NCI-H146 treated with DMSO at 0.1 percent for 48 hours (cell line): ENCODE measurements around the gene LSM2.

Source experiments
- DNase-seq: peaks from one replicate; lab custom pipeline; 2025; ENCODE audit not compliant: unreplicated experiment; lab: John Stamatoyannopoulos, UW

LSM2 gene

DNA sequence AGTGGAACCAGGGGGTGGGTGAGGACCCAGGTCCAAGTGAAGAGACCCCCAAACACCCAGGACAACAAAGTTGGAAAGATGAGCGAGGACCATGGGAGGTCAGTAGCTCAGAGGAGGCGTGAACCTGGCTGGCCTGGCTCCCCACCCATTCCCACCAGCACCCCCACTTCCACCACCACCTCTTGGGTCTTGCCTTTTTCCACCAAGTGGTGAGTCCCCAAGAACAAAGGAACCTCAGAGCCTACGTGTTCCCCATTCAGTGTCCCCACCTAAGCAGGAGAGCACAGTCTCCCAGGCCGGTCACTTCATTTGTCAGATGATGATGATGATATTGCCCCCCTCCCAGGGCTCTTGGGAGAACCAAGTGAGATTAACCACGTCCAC, 29.1 kb downstream of the LSM2 start:
- DNase-seq, result no peak

- peak; percentile 50 for DNase-seq
Measured at GRCh38 chr6:31776989-31777666, 29.6 kb downstream of the LSM2 start, which contains the start of gene VWA7. Gene VWA7 (minus strand): TSS chr6:31777328. CDS start chr6:31776779, 549 bp downstream.

GRCh38 chr6:31776485-31776988, 30.2 kb downstream of the LSM2 start:
- DNase-seq, result peak; percentile 36

- no peak for DNase-seq
Measured at GRCh38 chr6:31775633-31776484, 30.9 kb downstream of the LSM2 start.

DNA sequence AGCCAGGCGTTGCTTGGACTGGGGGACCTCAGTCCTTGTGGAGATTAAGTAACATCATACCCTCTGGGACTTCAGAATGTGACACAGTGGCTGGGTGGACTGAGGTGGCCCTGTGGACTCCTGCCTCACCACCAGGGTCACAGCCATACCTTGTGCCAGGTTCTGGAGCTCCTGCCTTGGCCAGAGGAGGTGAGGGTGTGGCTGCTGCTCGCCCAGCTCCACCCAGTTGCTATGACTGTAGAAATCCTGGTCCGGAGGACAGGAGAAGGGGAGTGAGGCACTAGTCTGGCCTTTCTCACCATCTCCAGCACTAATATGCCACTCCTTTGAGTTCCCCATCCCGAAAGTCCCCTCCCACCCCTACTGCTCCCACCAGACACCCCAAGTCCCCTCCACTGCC, 31.6 kb downstream of the LSM2 start:
- DNase-seq, result no peak

DNA sequence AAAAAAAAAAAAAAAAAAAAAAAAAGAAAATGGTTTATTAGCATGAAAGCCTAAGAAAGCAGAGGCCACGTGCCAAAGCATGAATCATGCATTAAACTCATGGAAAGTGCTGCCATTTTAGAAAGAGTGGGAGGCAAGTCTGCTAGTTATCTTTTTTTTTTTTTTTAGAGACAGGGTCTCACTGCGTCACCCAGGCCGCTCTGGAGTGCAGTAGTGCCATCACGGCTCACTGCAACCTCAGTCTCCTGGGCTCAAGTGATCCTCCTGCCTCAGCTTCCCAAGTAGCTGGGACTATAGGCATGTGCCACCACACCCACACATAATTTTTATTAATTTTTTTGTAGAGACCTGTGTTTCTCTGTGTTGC, 34.8 kb downstream of the LSM2 start:
- DNase-seq, result no peak

DNA sequence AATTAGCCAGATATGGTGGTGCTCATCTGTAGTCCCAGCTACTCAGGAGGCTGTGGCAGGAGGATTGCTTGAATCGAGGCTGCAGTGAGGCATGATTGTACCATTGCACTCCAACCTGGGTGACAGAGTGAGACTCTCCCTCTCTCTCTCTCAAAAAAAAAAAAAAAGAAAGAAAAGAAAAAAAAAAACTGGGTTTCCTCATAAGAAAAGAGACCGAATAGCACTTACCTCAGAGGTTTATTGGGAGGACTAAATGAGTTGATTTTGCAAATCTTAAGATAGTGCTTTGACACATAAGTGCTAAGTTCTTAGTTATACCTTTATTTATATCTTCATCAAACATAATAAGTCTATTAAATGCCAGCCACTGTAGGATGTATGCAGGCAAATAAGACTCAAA, 35.9 kb downstream of the LSM2 start:
- DNase-seq, result no peak

DNA sequence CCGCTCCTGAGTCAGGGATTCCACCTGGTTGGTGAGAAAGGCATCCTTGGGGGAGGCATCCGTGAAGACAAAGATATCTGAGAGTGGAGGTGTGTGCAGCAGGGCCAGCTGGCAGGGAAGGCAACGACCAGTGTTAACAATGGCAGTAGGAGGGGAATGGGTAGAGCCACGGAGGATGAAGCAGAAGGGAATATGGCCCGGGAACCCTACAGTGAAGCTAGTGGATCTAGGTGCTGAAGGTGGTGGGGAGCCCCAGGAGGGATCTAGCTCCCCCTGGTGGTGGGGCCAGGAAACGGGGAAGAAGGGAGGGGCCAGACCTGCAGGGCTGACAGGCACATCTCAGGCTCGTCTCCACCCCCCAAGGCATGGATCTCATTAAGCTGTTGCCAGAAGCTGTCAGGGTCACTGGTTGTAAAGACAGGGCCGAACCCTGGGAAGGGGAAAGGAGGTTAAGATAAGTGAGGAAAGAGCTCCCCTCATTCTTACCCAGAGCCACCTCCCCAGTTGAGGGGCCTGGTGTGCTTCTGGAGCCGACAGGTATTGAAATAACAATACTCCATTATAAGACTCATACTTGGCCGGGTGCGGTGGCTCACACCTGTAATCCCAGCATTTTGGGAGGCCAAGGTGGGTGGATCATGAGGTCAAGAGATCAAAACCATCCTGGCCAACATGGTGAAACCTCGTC, 36.9 kb downstream of the LSM2 start:
- peak; percentile 70 for DNase-seq

GRCh38 chr6:31768363-31769257, 38.2 kb downstream of the LSM2 start:
- DNase-seq, result no peak

DNA sequence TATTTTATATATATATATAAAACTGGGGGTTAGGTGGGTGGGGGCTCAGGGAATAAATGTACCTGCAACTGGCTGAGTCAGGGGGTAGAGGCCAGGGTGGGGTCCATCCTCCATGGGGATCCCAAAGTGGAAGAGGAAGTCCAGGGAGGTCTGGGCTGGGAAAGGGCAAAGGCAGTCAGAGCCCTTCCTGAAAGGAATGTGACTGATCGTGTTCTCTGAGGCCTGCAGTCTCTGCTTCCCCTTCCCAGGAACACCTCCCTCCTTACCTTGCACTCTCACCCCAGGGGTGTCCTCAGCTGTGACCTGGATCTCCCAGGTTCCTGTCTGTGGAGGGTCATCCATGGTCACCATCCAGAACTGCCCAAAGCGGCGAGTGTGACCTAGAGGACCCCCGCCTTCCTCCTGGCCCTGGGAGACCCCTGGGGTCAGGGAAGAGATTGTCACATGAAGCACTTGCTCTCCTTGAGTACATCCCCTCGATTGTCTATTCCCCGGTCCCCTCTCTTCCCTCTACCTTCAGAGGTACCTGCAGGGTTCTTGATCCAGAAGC, 39.6 kb downstream of the LSM2 start:
- no peak for DNase-seq

DNA sequence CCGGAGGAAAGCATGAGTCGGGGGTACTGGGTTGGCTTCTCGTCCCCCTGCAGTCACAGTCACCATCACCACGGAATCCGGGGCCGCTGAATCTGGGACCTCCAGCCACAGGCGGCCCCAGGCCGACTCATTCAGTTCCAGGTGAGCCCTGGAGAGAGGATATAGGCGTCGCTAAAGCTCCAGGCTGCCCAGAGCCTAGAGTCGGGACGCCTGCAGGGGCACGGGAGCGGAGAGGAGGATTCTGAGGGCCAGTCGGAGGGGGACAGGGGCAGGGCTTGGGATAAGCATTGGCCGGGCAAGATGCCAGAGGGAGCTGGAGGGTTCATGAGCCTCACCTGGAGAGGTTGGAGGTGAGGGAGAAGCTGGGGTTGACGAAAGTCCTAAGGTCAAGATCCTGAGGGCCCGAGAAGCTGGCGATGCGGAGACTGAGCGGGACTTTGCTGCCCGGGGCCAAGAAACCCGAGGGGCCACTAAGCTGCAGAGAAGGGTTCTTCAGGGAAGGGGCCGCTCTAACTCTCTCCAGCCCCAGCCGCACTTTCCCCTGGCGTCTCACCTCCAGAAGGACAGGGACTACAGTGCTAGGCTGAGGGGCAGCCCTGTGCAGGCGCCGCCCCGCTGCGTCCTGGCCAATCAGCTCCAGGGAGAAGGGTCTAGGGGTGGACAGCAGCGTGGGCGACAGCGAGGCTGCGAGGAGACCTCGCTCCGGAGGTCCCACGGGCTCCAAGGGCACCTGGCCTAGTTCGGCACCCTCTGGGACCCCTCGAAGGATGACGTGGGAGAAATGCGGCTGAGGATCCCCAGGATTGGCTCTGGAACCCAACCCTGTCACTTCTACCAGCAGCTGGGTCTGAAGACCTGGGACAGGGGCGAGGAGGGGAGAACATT, 40.6 kb downstream of the LSM2 start:
- DNase-seq, result no peak

DNA sequence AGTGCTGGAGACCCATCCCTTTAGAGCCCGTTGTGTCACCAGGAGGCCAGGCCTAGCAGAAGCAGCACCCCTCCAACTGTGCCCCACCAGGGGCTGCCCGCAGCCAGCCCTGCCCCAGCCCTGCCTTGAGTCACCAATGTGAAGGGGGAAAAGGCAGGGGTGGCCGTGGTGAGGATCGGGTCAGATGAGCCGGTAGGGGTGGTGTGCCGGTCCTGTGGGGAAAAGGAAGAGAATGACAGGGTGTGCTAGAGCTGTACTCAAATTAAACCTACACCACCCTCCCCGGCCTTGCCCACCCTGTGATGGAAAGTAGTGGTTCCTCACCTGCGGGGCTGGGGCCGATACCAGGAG, 41.2 kb downstream of the LSM2 start:
- DNase-seq, result no peak

DNA sequence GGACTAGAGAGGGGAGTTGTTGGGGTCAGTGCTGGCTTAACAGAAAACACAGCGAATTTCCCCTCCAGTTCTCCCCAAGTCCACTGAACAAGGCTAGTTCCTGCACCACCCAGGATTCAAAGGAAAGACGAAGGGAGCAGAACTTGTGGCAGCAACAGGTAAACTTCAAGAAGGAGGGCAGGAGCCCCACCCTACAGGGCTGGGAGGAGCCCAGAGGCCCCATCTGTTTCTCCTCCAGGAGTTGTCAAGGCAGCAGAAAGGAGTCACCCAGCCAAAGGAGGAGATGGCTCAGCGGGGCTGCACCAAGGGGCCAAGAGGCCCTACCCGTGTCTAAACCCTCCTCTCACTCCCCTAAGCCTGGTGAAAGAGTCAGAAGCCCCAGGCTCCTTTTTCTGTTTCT, 42.6 kb downstream of the LSM2 start:
- DNase-seq, result no peak

DNA sequence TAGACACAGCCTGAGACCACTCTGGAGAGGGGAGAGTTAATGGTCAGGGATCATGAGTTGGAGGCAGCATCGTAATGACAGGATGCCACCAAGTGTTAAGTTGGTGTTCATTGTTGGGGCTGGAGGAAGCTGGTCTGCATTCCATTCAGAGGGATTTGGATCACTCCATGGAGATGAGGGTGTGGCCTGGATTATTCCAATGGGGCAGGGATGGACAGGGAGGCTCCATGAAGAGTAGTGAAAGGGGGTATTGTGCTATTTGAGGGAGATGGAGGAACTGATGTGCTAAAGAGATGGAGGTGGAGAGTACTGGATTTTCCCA, 43.2 kb downstream of the LSM2 start:
- DNase-seq, result no peak

DNA sequence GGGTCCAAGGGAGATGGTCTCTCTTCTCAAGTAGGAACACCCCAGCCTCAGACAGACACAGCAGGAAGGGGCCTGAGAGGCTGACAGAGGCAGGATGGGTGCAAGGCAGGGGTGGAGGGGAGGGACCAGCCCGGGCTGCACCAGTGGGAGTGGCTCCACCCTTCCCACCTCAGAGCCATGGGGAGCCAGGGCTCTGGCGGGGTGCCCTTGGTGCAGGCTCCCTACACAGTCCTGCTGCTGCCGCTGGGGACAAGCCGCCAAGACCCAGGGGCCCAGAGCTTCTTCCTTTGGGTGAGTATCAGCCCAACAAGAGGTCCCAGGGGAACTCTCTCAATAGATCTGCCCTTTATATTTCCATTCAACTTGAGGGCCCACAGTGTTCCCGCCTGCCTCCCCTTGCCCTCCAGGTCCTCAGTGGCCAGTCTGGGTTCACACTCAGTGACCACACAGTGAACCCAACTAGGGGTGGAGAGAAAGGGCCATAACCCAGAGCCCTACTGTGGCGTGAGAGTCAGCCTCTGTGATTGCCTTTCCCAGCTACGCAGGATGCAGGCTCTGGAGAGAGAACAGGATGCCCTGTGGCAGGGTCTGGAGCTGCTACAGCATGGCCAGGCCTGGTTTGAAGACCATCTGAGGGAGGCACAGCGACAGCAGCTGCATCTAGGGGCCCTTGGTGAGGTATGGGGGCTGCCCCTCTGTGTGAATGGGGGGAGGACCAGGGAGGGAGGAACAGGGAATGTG, 43.7 kb downstream of the LSM2 start:
- no peak for DNase-seq

DNA sequence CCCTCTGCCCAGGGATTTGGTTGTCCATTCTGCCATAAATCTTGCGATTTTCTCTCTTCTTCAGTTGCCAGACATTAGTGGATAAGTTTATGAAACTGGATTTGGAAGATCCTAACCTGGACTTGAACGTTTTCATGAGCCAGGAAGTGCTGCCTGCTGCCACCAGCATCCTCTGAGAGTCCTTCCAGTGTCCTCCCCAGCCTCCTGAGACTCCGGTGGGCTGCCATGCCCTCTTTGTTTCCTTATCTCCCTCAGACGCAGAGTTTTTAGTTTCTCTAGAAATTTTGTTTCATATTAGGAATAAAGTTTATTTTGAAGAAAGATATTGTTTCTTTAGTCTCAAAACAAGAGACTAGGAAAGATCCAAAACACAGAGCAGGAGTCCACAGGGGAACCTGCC, 44.4 kb downstream of the LSM2 start, which contains the start of gene SAPCD1:
Gene SAPCD1, plus strand, starts transcription at position 301 of the 400 bp plus-strand sequence. CDS start 399 bp downstream, outside the sequence.
- DNase-seq, result no peak

DNA sequence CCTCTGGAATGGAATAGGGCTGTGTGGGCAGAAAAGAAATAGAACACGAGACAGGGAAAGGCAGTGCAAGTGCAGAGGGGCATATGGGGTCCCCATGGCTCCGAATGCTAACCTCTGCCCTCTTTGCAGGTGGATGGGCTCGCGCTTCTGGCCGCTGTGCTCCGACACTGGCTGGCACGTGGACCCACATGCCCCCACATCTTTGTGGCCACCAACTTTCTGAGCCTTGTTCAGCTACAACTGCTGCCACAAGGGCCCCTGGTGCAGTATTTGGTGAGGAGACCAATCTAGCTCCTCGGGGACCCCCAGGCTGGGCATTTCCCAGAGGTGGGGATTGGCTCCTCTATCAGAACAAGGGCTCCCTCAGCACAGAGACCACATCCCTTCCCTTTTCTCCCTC, 45.4 kb downstream of the LSM2 start:
- no peak for DNase-seq

- DNase-seq, result no peak
Measured at GRCh38 chr6:31760790-31761189, 46.0 kb downstream of the LSM2 start.

DNA sequence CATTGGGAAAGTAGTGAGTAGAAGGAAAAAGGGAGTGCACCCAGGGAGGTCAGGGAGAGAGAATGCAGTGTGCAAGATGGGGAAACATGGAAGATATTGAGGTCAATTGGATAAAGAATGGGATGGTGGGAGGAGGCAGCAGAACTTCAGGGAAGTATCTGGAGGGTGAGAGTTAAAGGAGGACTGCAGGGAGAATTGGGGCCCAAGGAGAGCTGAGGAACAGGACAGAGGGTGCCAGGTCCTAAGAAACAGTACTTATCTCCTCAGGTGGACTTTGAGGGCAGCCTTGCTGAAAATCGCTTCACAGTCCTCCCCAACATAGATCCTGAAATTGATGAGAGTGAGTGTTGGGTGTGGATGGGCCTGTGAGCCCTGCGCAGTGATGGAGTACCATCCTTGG, 48.5 kb downstream of the LSM2 start:
- DNase-seq, result no peak
